HG03159 (cell line): ENCODE measurements around the gene FAM117B.
"Not testable (repeated sequence)": the region's sequence is repeated elsewhere in the genome, so short reads cannot be mapped to it uniquely, and the experiment has no call there.

Experiments used
- ATAC-seq: cut with Tn5 transposase; IDR thresholded peaks from one replicate; pipeline ENCODE4 v1.9.1; 2021; ENCODE audit warnings: mild to moderate bottlenecking, moderate library complexity; ENCODE audit not compliant: unreplicated experiment

Gene FAM117B

DNA sequence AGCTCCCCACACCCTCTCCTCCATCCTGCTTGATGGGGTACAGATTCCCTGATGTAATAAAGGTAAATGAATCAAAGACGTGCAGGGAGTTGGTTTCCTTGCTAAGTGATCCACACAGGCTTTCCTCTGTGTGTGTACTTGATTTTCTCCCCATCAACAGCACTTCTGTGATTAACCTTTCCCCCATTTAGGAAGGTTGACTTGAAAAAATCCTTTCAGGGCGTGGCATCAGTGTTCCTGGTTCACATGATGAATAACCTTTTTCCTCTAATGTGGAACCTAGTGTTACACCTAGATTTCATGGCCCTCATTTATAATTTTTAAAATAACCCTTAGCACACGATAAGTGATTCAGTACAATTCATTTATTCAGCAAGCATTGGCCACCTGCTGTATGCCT is 121.8 kb downstream of the FAM117B start:
- ATAC-seq: no peak

DNA sequence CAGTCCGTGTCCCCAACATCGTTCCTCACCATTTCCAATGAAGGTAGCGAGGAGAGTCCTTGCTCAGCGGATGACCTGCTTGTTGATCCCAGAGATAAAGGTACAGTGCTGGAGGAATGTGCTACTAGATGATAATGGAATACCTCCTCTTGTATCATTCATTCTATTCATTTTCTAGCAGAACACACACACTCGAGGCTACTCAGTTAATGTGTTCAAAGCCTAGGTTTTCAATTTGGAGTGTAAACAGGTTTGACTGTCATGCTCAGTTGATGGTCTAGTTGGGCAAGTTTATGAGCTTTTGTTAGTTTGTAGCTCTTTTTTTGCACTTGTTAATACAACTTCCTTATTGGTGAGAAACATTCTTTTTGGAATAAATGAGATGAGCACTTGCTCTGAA is 122.6 kb downstream of the FAM117B start:
- ATAC-seq: no peak

DNA sequence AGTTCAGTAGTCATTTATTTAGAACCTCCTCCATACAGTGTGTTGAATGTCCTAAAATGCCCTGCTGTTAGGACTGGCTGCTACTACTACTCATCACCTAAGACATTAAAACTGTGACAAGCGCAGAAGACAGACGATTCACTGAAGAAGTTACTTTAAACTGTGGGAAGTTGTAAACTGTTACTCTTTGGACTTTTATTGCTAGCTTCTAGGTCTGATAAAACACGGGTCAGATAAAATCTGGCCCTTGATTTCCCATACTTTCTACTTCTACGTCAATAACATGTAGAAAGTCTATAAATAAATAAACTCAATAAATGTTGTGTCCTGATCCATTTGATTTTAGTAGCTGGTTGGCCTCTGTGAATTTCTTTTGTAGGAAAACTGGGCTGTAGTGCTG is 123.4 kb downstream of the FAM117B start:
- ATAC-seq: no peak

GRCh38 chr2:202758604-202759003 is 123.8 kb downstream of the FAM117B start:
- ATAC-seq: no peak

GRCh38 chr2:202760848-202761247 is 126.1 kb downstream of the FAM117B start:
- no peak for ATAC-seq

DNA sequence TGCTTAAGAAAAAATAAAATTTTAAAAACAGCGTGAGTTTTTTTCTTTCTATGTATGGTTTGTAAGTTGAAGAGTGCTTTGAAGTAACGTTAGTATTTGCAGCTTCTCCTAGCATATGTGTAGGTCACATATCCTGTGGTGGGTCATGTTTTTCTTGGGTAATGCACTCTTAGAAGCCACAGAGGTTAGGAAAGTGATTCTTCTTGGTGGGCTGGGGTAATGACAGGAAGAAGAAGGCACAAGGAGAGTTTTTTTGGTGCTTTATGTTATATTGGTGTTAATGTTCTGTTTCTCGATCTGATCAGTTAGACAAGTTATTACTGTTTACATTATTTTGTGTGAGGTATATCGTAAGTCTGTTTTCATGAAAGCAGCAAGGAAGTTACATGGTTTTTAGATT is 127.8 kb downstream of the FAM117B start:
- ATAC-seq: no peak

- ATAC-seq: no peak
These were observed 129.1 kb downstream of the FAM117B start for GRCh38 chr2:202763916-202764315.

GRCh38 chr2:202764991-202765390 is 130.2 kb downstream of the FAM117B start:
- no peak for ATAC-seq

GRCh38 chr2:202765436-202765835 is 130.7 kb downstream of the FAM117B start:
- ATAC-seq: no peak

- no peak for ATAC-seq
These were observed 133.5 kb downstream of the FAM117B start for GRCh38 chr2:202768273-202768672.

- no peak for ATAC-seq
These were observed 134.4 kb downstream of the FAM117B start for GRCh38 chr2:202769201-202769600.

GRCh38 chr2:202771336-202771735 is 136.6 kb downstream of the FAM117B start:
- ATAC-seq: no peak

DNA sequence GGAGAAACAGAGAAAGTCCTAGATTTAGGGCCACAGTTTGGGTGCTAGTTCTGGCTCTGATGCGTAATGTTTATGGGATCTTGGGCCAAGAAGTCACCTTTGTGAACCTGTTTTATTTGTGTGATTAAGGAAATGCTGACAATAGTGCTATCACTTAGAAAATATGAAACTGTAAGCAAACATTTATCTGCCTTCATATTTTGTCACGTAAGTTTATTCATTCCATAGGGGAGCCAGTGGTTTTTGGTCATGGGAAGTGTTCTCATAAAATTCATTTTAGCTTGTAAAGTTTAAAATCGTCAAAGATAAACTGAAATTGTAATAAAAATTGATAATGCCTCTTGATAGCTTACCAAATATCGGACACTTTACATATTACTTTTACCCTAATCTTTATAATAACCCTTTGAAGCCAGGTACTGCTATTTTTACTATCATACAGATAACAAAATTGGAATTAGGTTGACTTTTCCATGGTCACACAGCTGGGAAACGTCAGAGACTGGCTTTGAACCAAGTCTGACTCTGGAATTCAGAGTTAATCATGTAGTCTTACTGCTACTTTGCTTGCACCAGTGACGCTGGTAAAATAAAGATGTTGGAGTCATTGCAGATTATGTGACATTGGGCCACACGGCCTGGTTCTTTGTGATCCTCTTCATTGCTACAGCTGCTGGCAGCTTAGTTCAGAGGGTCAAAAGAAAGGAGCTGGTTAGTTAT is 137.1 kb downstream of the FAM117B start:
- ATAC-seq: no peak

- ATAC-seq: no peak
These were observed 138.7 kb downstream of the FAM117B start for GRCh38 chr2:202773301-202773973.

GRCh38 chr2:202774104-202774503 is 139.3 kb downstream of the FAM117B start:
- ATAC-seq: no peak

- no peak for ATAC-seq
These were observed 143.4 kb downstream of the FAM117B start for GRCh38 chr2:202778217-202778616.

DNA sequence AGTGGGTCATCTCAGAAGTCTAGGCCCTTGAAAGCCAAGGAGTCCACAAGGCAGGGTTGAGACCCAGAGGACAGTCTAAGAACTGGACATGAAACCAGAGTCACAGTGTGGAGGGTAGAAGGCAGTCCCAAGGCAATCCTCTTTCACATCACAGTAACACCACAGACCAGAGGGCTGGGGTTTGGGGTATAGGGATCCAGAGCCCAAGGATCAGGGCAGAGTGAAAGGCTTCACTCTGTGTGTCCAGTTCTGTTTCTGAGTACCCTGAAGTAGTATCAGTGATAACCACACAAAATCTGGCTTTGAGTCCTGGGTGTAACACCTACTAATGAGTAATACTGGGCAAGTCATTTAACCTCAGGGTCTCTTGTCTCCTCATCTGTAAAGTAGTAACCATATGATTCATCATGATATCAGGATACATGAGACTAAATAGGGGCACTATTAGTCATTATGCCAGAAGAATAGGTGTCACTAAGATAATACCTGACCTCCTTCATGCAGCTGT is 145.8 kb downstream of the FAM117B start:
- ATAC-seq: peak; percentile 93

- ATAC-seq: no peak
These were observed 148.3 kb downstream of the FAM117B start for GRCh38 chr2:202782940-202783558.

DNA sequence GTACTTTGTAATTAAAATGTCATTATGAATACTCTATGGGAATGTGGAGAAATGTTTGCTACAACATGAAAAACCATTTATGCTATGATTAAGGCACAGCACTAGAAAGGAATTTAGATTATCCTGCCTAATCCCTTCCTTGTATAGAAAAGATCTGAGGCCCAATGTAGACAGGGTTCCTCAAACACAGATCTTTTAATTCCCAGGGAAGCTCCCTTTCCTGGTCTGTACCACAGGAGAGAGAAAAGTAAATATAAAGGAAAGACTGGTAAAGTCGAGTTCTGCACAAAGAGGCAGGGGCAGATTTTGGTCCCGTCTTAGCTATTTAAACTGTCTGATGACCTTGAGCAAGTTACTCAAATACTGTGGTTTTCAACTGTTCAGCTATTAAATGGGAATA is 152.1 kb downstream of the FAM117B start:
- ATAC-seq: no peak

GRCh38 chr2:202790676-202791075 is 155.9 kb downstream of the FAM117B start:
- ATAC-seq: no peak

GRCh38 chr2:202797944-202798343 is 163.2 kb downstream of the FAM117B start:
- no peak for ATAC-seq

GRCh38 chr2:202805911-202806310 is 171.1 kb downstream of the FAM117B start:
- ATAC-seq: not testable (repeated sequence)
